Measurements from ENCODE around the gene IFT74. TPM values are rescaled to one million over a fixed set of nuclear protein-coding genes. Genes with fewer than 3 reads are reported as not detected.

IFT74 gene
- total and polyA plus RNA-seq, 2 of the 13 experiments (the other 11 are each of a cell fraction or from before 2014, with no cell fraction given): 4.2 to 12.3 TPM

DNA sequence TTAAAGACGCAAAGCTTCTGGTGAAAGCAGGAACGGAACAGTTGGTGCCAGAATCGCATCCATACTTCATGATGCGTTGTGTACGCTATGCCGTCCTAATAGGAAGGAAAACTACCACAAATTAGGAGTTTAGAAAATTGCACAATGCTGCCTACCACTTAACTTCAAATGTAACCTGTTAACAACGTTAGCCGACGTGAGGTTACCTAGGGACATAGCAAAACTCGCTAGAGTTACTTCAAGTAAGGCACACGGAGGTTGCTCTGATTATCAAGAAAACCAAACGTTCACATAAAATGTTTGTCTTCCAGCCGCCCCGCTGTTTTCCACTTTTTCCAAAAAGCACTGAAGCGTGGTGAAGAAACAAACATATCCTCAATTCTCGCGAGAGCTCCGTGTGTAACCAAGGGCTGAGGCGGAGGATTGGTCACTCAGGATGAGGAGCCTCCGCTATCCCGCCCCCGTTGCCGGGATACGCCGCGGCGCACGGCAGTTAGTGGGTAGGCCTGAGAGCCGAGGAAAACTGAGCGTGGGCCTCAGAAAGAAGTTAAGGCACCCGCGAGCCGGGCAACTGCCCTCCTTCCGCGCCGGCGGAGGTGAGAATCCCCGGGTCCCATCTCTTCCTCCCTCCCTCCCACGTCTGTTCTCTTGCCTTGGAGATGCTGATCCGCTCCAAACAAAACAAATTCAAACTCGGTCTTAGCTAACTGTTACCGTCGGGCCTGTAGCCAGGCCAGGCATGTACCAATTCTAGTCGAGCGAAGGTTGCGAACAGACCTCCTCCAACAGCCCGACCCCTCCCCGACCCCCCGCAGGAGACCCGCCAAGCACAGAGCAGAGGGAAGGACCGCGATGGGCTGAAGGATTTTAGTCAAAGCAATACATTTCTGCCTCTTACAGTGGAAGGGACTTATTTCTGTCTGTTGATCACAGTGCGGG lies at the start of gene IFT74 (continued):
- TF ChIP-seq ARID3A (IDR thresholded peaks at IDR 0.05; ENCODE audit: low read depth, low read length) (no peak), BORCS8-MEF2B (CRISPR knock-in tag; IDR thresholded peaks at IDR 0.05) (0 out of 2 replicates have a peak, but pooled peaks have one; percentile 0), RFX5 (IDR thresholded peaks at IDR 0.05; ENCODE audit: low read depth, low read length) (no peak), ZGPAT (CRISPR knock-in tag; IDR thresholded peaks at IDR 0.05) (0 out of 2 replicates have a peak, but pooled peaks have one; percentile 65), ZNF282 (IDR thresholded peaks at IDR 0.05; ENCODE audit: partially characterized antibody) (no peak), CENPX (CRISPR knock-in tag; IDR thresholded peaks at IDR 0.05) (no peak), JARID2 (CRISPR knock-in tag; IDR thresholded peaks at IDR 0.05; ENCODE audit: insufficient replicate concordance) (no peak), ZNF44 (CRISPR knock-in tag; IDR thresholded peaks at IDR 0.05) (no peak), MED8 (CRISPR knock-in tag; IDR thresholded peaks at IDR 0.05; ENCODE audit: insufficient replicate concordance) (no peak), TCF12 (IDR thresholded peaks at IDR 0.05) (no peak), TCF12 (CRISPR knock-in tag; IDR thresholded peaks at IDR 0.05) (no peak), ZMYM3 (CRISPR knock-in tag; IDR thresholded peaks at IDR 0.05) (no peak; the same call in 1 of the 2 replicates), PHF20 (CRISPR knock-in tag; IDR thresholded peaks at IDR 0.05) (peak; percentile 77), KLF6 (CRISPR knock-in tag; IDR thresholded peaks at IDR 0.05) (no peak), KMT2A (CRISPR knock-in tag; IDR thresholded peaks at IDR 0.05) (peak; percentile 86), ZNF232 (CRISPR knock-in tag; IDR thresholded peaks at IDR 0.05; ENCODE audit: borderline replicate concordance) (no peak), ZNF367 (CRISPR knock-in tag; IDR thresholded peaks at IDR 0.05; ENCODE audit: borderline replicate concordance) (no peak), TIGD3 (CRISPR knock-in tag; IDR thresholded peaks at IDR 0.05; ENCODE audit: borderline replicate concordance) (no peak), ARID2 (CRISPR knock-in tag; IDR thresholded peaks at IDR 0.05; ENCODE audit: borderline replicate concordance) (no peak), KDM1A (CRISPR knock-in tag; IDR thresholded peaks at IDR 0.05) (0 out of 2 replicates have a peak, but pooled peaks have one; percentile 6), ZNF780A (CRISPR knock-in tag; IDR thresholded peaks at IDR 0.05) (no peak), MTF1 (CRISPR knock-in tag; IDR thresholded peaks at IDR 0.05) (no peak)
- TF ChIP-seq, protein P1, sequence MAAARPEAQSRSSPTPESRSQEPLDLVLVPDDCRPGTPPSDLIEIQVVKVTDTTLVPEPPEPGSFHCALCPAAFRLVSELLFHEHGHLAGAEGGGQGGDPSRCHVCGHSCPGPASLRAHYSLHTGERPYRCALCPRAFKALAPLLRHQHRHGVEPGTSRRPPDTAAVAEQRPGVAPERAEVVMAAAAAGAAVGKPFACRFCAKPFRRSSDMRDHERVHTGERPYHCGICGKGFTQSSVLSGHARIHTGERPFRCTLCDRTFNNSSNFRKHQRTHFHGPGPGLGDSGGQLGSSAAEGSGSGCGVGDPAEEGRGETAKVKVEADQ (CRISPR knock-in tag; IDR thresholded peaks at IDR 0.05; ENCODE audit: borderline replicate concordance): no peak
- TF ChIP-seq, protein P2, sequence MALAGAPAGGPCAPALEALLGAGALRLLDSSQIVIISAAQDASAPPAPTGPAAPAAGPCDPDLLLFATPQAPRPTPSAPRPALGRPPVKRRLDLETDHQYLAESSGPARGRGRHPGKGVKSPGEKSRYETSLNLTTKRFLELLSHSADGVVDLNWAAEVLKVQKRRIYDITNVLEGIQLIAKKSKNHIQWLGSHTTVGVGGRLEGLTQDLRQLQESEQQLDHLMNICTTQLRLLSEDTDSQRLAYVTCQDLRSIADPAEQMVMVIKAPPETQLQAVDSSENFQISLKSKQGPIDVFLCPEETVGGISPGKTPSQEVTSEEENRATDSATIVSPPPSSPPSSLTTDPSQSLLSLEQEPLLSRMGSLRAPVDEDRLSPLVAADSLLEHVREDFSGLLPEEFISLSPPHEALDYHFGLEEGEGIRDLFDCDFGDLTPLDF (CRISPR knock-in tag; IDR thresholded peaks at IDR 0.05): no peak

Measured in HepG2 (cell line).